PC-9 (cell line): ENCODE data around the gene ATG10.

Source experiments
- CTCF ChIP-seq: fragments of 200-600 bp; sonication (generic); conservative IDR thresholded peaks from 2 replicates; pipeline ENCODE4 v1.6.1; 2017; ENCODE audit warnings: mixed run types, antibody characterized with exemption, mild to moderate bottlenecking, moderate library complexity
- EZH2 ChIP-seq: fragments of 200-600 bp; sonication (generic); IDR thresholded peaks from 2 replicates; pipeline ENCODE4 v1.8.0; 2017; ENCODE audit warnings: antibody characterized with exemption, low read depth

- no peak for TF ChIP-seq CTCF
- TF ChIP-seq EZH2: no peak
Measured at GRCh38 chr5:82105457-82105856, 133.6 kb downstream of the ATG10 start.
